WERI-Rb-1 (cell line): ENCODE data around the gene USP24.

Experiments
- DNase-seq: peaks from one replicate; pipeline ENCODE4 v3.0.0-alpha.2; 2020
- H3K27ac ChIP-seq: fragments of 250-450 bp; sonication (Bioruptor Pico); 2 replicates; pipeline ENCODE4 v1.5.1; 2020; ENCODE audit warnings: mild to moderate bottlenecking, moderate library complexity
- H3K27me3 ChIP-seq: fragments of 250-450 bp; sonication (Bioruptor Pico); 2 replicates; pipeline ENCODE4 v1.5.1; 2021; ENCODE audit warnings: mild to moderate bottlenecking, low read depth, moderate library complexity; ENCODE audit not compliant: insufficient read depth, severe bottlenecking
- H3K36me3 ChIP-seq: fragments of 250-450 bp; sonication (Bioruptor Pico); 2 replicates; pipeline ENCODE4 v1.5.1; 2020; ENCODE audit warnings: mild to moderate bottlenecking, moderate library complexity
- H3K4me3 ChIP-seq: 2 replicates; pipeline ENCODE4 v1.5.1; 2011; ENCODE audit warnings: low read depth, mild to moderate bottlenecking, control low read depth, low read length
- H3K9me3 ChIP-seq: fragments of 250-450 bp; sonication (Bioruptor Pico); 2 replicates; pipeline ENCODE4 v1.5.1; 2021; ENCODE audit warnings: mild to moderate bottlenecking, moderate library complexity; ENCODE audit not compliant: severe bottlenecking
- TF ChIP-seq, protein P1 (sequence below): IDR thresholded peaks from 2 replicates; pipeline ENCODE4 v1.5.1; 2011; ENCODE audit warnings: low read depth, mild to moderate bottlenecking, control low read depth, inconsistent platforms, low read length

The USP24 gene

GRCh38 chr1:55081905-55082296, 133.3 kb downstream of the USP24 start:
- Histone ChIP-seq H3K27me3 (no peaks in the 10 kb centered on the region), H3K9me3 (no peaks in the 10 kb centered on the region), H3K4me3 (no peak overlapping the region), H3K27ac (no peak overlapping the region), H3K36me3 (peaks cover 81% of the 10 kb centered on the region)
- no peak for DNase-seq
- TF ChIP-seq, protein P1, sequence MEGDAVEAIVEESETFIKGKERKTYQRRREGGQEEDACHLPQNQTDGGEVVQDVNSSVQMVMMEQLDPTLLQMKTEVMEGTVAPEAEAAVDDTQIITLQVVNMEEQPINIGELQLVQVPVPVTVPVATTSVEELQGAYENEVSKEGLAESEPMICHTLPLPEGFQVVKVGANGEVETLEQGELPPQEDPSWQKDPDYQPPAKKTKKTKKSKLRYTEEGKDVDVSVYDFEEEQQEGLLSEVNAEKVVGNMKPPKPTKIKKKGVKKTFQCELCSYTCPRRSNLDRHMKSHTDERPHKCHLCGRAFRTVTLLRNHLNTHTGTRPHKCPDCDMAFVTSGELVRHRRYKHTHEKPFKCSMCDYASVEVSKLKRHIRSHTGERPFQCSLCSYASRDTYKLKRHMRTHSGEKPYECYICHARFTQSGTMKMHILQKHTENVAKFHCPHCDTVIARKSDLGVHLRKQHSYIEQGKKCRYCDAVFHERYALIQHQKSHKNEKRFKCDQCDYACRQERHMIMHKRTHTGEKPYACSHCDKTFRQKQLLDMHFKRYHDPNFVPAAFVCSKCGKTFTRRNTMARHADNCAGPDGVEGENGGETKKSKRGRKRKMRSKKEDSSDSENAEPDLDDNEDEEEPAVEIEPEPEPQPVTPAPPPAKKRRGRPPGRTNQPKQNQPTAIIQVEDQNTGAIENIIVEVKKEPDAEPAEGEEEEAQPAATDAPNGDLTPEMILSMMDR: no peak

GRCh38 chr1:55081188-55081904, 133.8 kb downstream of the USP24 start:
- H3K4me3 ChIP-seq: no peak overlapping the region
- H3K9me3 ChIP-seq: no peaks in the 10 kb centered on the region
- DNase-seq: no peak
- peaks cover 82% of the 10 kb centered on the region for H3K36me3 ChIP-seq
- H3K27me3 ChIP-seq: no peaks in the 10 kb centered on the region
- no peak overlapping the region for H3K27ac ChIP-seq
- TF ChIP-seq, protein P1: no peak

DNA sequence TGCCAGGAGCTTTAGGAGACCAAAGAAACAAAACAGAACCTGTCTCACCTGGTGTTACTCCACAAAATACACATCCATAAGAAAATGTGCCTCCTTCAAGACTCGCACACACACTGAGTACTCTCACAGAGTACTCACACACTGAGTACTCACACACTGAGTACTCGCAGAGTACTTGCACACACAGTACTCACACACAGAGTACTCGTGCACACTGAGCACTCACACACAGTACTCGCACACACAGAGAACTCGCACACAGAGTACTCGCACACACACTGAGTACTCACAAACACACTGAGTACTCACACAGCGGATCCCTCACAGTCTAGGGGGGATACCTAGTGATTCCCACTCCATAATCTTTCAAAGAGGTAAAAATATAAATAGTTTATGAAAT, 135.5 kb downstream of the USP24 start:
- no peaks in the 10 kb centered on the region for H3K27me3 ChIP-seq
- TF ChIP-seq, protein P1: no peak
- H3K27ac ChIP-seq: no peak overlapping the region
- no peak overlapping the region for H3K4me3 ChIP-seq
- H3K9me3 ChIP-seq: no peaks in the 10 kb centered on the region
- DNase-seq: no peak
- peaks cover 80% of the 10 kb centered on the region for H3K36me3 ChIP-seq

DNA sequence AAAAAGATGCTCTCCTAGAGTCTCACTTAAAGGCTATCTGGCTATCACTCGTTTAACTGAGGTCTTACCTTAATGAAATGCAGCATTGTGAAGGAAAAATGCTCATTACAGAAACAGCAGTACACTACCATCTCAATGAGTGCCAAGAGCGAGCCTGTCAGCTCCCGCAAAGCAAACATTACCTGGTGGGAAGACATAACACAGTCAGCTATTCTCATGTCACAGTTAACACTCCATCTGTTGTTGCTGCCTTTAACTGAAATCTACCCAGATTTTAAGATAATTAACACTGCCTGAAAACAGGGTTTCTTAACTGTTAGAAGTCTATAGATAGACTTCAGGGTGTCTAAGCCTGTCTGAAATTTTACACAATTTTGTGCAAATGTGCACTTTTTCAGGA, 136.7 kb downstream of the USP24 start:
- DNase-seq: no peak
- Histone ChIP-seq H3K27me3 (no peaks in the 10 kb centered on the region), H3K9me3 (no peaks in the 10 kb centered on the region), H3K27ac (peak overlapping the region; percentile 56), H3K36me3 (peaks cover 76% of the 10 kb centered on the region), H3K4me3 (no peak overlapping the region)
- TF ChIP-seq, protein P1: no peak

- Histone ChIP-seq H3K27ac (no peak overlapping the region), H3K4me3 (no peak overlapping the region), H3K9me3 (no peaks in the 10 kb centered on the region), H3K36me3 (peaks cover 77% of the 10 kb centered on the region), H3K27me3 (no peaks in the 10 kb centered on the region)
- no peak for DNase-seq
- TF ChIP-seq, protein P1: no peak
These were observed 138.8 kb downstream of the USP24 start for GRCh38 chr1:55076356-55076755.

DNA sequence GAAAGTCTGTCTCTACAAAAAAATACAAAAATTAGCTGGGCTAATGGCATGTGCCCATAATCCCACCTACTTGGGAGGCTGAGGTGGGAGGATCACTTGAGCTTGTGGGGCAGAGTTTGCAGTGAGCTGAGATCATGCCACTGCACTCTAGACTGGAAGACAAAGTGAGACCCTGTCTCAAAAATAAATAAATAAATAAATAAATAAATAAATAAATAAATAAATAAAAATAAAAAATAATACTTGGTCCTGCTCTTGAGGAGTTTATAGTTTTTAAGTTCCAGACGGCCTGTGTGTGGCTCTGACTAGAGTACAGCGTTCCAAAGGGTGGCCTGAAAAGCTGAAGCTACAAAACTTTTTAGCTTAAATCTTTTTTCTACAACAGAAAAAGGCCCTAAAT, 140.7 kb downstream of the USP24 start:
- peaks cover 68% of the 10 kb centered on the region for H3K36me3 ChIP-seq

More for the DNA sequence above, 140.7 kb downstream of the USP24 start:
- Histone ChIP-seq H3K27ac (no peak overlapping the region), H3K4me3 (no peak overlapping the region), H3K27me3 (no peaks in the 10 kb centered on the region), H3K9me3 (no peaks in the 10 kb centered on the region)
- DNase-seq: no peak
- TF ChIP-seq, protein P1: no peak
